Suppressor macrophage treated with lipopolysaccharide for 1 hour (primary cell): Measurements from ENCODE around the gene MORC2.

Source experiments
- DNase-seq, 3 donors: peaks; one replicate each; pipeline ENCODE4 v3.0.0-alpha.2; 2020 to 2022

Gene MORC2

DNA sequence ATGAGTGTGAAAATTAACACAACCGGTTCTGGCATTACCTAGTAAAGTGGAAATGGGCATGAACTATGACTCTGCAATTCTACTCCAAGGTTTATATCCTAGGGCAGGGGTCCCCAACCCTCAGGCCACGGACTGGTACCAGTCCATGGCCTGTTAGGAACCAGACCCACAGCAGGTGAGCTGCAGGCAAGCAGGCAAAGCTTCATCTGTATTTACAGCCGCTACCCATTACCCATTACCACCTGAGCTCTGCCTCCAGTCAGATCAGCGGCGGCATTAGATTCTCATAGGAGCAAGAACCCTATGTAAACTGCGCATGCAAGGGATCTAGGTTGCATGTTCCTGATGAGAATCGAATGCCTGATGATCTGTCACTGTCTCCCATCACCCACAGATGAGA lies 49.8 kb downstream of the MORC2 start:
- no peak for DNase-seq

- no peak for DNase-seq
These were observed 58.2 kb downstream of the MORC2 start for GRCh38 chr22:30910358-30910757.

DNA sequence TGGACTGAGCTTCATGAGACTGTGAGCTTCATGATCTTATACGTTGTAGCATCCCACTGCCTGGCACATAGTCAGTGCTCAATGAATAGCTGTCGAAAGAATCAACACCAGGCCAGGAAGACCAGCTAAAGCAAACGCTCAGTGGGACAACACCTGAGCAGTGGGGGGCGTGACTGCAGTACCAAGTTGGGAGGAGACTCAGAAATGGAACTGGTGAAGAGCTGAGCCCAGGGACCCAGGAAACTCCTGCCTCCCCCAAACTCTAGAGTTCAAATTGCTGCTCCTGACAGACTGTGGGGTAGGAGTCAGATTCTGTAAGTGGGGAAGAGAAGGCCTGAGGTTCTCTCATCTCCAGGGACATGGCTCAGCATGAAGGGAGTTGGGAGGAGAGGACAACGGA lies 59.3 kb downstream of the MORC2 start:
- DNase-seq = no peak

- DNase-seq = no peak
These were observed 60.5 kb downstream of the MORC2 start for GRCh38 chr22:30908051-30908461.

GRCh38 chr22:30906946-30907345 lies 61.6 kb downstream of the MORC2 start:
- no peak for DNase-seq

GRCh38 chr22:30906411-30906810 lies 62.2 kb downstream of the MORC2 start:
- DNase-seq = no peak

DNA sequence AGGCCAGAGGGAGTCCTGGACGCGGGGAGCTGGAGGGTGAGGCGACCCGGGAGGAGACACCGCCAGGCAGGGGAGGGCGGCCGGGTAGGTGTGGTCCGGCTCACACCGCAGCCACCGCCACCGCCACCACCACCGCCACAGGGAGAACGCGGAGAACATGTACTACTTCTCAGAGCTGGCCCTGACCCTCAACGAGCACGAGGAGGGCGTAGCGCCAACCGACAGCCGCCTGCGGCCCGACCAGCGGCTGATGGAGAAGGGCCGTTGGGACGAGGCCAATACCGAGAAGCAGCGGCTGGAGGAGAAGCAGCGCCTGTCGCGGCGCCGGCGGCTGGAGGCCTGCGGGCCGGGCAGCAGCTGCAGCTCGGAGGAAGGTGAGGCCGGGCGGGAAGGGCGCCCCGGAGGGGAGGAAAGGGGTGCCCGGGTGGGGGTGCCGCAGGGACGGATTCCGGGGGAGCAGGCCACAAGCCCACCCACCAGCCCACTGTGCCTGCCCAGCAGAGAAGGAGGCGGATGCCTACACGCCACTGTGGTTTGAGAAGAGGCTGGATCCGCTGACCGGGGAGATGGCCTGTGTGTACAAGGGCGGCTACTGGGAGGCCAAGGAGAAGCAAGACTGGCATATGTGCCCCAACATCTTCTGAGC lies 62.8 kb downstream of the MORC2 start:
- DNase-seq = no peak

DNA sequence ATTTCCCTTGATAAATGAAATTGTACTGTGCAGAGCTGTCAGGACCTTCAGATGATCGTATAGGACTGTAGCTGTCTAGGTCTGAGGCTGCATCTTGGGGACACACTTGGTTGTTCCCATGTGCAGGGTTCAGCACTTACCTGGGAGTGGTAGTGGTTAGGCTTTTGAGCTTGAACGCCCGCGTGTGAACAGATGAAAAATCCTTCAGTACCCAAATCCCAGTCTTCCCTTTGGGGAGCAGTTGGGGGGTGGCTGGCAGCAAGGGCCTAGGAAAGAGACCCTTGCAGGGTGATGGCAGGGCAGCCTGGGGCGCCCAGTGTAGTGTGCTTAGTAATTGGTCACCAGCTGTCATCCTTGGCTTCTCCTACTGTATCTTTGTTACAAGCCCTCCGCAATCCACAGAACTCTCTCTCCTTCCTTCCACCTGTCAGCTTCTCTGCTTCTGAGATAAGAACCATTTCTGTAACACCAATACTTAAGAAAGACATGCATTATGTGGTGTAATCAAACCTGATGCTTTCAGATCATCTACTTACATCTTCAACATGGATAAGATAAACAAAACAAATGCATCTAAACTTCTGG lies 64.6 kb downstream of the MORC2 start:
- DNase-seq = no peak

- no peak for DNase-seq
These were observed 65.8 kb downstream of the MORC2 start for GRCh38 chr22:30902496-30903357.

GRCh38 chr22:30894371-30894740 lies 74.2 kb downstream of the MORC2 start:
- no peak for DNase-seq

DNA sequence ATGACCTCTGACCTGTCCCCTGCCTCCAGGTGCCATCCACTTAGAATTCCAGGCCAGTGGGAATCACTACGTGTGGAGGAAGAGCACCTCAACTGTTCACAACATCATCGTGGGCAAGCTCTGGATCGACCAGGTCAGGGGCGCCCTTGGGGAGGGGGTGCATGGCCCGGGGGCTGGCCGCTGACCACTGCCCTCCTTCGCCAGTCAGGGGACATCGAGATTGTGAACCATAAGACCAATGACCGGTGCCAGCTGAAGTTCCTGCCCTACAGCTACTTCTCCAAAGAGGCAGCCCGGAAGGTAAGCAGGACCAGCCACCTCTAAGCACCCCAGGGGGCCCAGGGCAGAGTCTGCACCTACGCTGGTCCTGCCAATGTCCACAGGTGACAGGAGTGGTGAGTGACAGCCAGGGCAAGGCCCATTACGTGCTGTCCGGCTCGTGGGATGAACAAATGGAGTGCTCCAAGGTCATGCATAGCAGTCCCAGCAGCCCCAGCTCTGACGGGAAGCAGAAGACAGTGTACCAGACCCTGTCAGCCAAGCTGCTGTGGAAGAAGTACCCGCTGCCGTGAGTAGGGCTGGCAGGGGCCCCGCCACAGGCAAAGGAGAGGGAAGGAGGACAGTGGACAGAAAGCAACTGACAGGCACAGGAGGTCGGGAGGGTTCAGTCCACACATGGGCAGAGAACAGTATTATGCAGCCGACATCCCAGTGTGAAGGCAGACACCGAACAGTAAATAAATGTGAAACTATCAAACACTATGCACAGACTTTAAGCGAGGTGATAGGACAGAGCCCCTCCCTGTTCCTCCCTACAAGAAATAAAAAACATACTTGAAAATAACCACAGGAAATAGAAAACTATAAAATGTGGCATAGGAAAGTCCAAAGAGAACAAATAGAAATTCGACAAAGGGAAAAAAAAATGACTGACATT lies 74.9 kb downstream of the MORC2 start:
- no peak for DNase-seq

- DNase-seq = no peak
These were observed 75.8 kb downstream of the MORC2 start for GRCh38 chr22:30892731-30893221.

- DNase-seq = no peak
These were observed 76.3 kb downstream of the MORC2 start for GRCh38 chr22:30892286-30892685.

DNA sequence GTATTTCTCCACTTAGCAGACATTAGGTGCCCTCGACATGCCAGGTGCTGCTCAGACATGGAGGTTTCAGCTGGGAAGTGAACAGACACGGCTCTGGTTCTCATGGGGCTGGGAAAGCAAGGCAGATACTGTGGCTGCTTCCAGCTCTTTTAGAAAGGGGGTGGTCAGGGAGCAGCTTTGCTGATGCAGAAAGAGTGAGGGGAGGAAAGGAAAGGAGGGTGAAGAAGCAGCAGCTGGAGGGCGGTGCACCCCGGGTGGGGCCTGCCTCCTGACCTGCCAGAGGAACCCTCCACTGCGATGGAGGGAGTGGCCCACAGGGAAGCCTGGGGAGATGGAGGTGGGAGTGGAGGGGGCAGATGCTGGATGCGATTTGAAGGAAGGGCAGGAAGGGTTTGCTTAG lies 76.8 kb downstream of the MORC2 start:
- DNase-seq = no peak

GRCh38 chr22:30891443-30891755 lies 77.2 kb downstream of the MORC2 start:
- no peak for DNase-seq

DNA sequence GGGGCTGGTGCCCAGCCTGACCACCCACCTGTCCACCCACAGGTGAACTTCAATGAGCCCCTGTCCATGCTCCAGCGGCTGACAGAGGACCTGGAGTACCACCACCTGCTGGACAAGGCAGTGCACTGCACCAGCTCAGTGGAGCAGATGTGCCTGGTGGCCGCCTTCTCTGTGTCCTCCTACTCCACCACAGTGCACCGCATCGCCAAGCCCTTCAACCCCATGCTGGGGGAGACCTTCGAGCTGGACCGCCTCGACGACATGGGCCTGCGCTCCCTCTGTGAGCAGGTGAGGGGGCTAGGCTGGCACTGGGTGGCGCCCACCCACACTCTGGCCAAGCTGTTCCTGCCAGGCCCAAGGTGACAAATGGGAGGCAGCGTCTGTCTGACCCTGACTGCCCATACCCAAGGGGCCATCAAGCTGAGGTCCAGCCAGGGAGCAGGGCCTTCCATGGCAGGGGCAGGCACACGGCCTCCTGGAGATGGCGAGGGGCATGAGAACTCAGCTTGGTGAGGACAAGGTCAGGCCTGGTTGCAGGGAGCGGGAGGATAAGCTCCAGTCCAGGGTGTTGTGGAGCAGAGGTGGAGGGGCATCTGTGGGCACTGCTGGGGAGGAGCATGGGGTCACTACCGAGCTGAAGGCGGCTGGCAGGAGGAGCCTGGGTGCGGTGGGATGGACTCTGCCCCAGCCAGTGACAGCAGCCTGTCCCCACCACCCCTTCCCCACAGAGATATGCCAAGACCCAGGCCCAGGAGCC lies 77.7 kb downstream of the MORC2 start:
- DNase-seq = peak; percentile 39 to 47 (median 42)

DNA sequence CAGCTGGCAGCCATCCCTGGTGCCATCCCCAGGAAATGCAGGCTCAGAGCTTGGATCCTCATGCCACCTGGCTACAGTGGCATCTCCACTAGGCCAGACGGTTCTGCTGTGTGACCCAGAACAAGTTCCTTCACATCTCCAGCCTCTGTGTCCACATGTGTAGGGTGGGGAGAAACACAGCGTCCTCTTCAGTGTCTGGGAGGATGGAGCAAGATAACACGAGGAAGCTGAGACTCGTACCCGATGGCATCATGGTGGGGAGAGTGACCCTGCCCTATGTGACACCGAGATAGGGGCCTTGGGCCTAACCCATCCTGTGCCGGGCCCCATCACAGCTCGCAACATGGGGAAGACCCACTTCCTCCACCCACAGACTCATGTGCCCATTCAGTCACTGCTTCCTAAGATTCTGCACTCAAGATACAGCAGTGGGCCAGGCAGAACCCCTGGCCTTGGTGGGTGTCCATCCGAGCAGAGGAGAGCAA lies 78.5 kb downstream of the MORC2 start:
- peak in 1 of 3 donors; percentile 4 for DNase-seq

DNA sequence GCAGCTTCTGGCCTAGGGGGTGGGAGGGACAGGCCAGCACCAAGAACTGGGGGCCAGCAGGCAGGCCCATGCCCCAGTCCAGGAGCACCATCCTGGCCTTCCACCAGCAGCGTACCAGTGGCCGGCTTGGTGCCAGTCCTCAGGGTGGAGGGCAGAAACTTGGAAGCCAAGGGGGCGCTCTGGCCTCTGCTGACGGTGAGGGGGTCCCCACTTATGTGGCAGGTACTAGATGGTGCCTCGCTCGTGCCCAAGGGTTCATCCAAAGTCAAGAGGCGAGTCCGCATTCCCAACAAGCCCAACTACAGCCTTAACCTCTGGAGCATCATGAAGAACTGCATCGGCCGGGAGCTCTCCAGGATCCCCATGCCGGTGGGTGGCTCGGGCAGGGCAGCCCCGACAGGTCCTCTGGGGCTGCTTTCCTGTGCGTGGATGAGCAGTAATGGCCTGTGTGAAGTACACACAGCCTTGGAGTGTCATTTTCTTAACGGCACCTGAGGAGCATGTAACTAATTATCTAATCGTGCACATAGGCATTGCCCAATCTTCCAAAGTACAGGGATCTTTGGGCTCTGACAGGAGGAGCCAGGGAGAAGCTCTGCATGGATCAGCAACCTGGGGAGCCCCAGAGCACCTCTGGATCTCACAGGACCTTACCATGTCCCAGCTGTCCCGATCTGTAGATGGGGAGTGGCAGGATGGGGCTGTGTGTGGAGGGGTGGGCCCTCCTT lies 79.1 kb downstream of the MORC2 start:
- no peak for DNase-seq

GRCh38 chr22:30887861-30888260 lies 80.7 kb downstream of the MORC2 start:
- DNase-seq = no peak

GRCh38 chr22:30887453-30887852 lies 81.1 kb downstream of the MORC2 start:
- no peak for DNase-seq

GRCh38 chr22:30885591-30885990 lies 83.0 kb downstream of the MORC2 start:
- DNase-seq = no peak
